ENCODE measurements around the gene DENND1A. TPM values are rescaled to one million over a fixed set of nuclear protein-coding genes. Genes with fewer than 3 reads are reported as not detected.

The DENND1A gene
- total RNA-seq, 1 donor from 2014 or later: 37.3 TPM

- intact Hi-C loops (cut with DNase I): no loop called here
- no peaks in the 10 kb centered on the region for H3K9me3 ChIP-seq
Observed at GRCh38 chr9:123391233-123391632, 538.7 kb downstream of the DENND1A start.

GRCh38 chr9:123390337-123391135 is 539.4 kb downstream of the DENND1A start:
- Histone ChIP-seq H3K4me1 (no peaks in the 10 kb centered on the region), H3K4me3 (no peak overlapping the region), H3K27ac (no peak overlapping the region), H3K36me3 (no peaks in the 10 kb centered on the region), H3K9me3 (no peaks in the 10 kb centered on the region), H3K27me3 (no peaks in the 10 kb centered on the region)
- intact Hi-C loops (cut with DNase I): no loop called here
- no peak for TF ChIP-seq CTCF (IDR thresholded peaks at IDR 0.05)
- no peak for DNase-seq (ENCODE audit: low spot score in 2 of 2)

More at GRCh38 chr9:123391233-123391632, 538.7 kb downstream of the DENND1A start:
- Histone ChIP-seq H3K36me3 (no peaks in the 10 kb centered on the region), H3K4me3 (no peak overlapping the region), H3K27me3 (no peaks in the 10 kb centered on the region), H3K4me1 (no peaks in the 10 kb centered on the region), H3K27ac (no peak overlapping the region)
- TF ChIP-seq CTCF (IDR thresholded peaks at IDR 0.05): no peak
- no peak for DNase-seq (ENCODE audit: low spot score in 2 of 2)

- Histone ChIP-seq H3K4me1 (no peaks in the 10 kb centered on the region), H3K9me3 (no peaks in the 10 kb centered on the region), H3K27me3 (no peaks in the 10 kb centered on the region), H3K27ac (no peak overlapping the region), H3K4me3 (no peak overlapping the region), H3K36me3 (no peaks in the 10 kb centered on the region)
- DNase-seq (ENCODE audit: low spot score in 2 of 2): no peak
- intact Hi-C loops (cut with DNase I): no loop called here
- TF ChIP-seq CTCF (IDR thresholded peaks at IDR 0.05): no peak
Observed at GRCh38 chr9:123389698-123390097, 540.2 kb downstream of the DENND1A start.

GRCh38 chr9:123389070-123389469 is 540.9 kb downstream of the DENND1A start:
- no peak overlapping the region for H3K27ac ChIP-seq
- H3K4me1 ChIP-seq: no peaks in the 10 kb centered on the region
- no peak for DNase-seq (ENCODE audit: low spot score in 2 of 2)
- H3K27me3 ChIP-seq: no peaks in the 10 kb centered on the region
- no peaks in the 10 kb centered on the region for H3K36me3 ChIP-seq
- intact Hi-C loops (cut with DNase I): no loop called here
- H3K9me3 ChIP-seq: no peaks in the 10 kb centered on the region
- H3K4me3 ChIP-seq: no peak overlapping the region
- TF ChIP-seq CTCF (IDR thresholded peaks at IDR 0.05): no peak

- H3K27me3 ChIP-seq: no peaks in the 10 kb centered on the region
- no peak for TF ChIP-seq CTCF (IDR thresholded peaks at IDR 0.05)
- DNase-seq (ENCODE audit: low spot score in 2 of 2): no peak
- H3K27ac ChIP-seq: no peak overlapping the region
- H3K4me3 ChIP-seq: no peak overlapping the region
- intact Hi-C loops (cut with DNase I): no loop called here
- no peaks in the 10 kb centered on the region for H3K4me1 ChIP-seq
- no peaks in the 10 kb centered on the region for H3K9me3 ChIP-seq
- H3K36me3 ChIP-seq: peaks cover 0 to 10% of the 10 kb centered on the region in 2 donors
Observed at GRCh38 chr9:123387686-123388085, 542.2 kb downstream of the DENND1A start.

Data from ascending aorta (tissue), 2 donors.